ENCODE results near the gene IPO8.
"Not testable (repeated sequence)": the region's sequence is repeated elsewhere in the genome, so short reads cannot be mapped to it uniquely, and the experiment has no call there.

The IPO8 gene

GRCh38 chr12:30604302-30604701 lies 91.4 kb downstream of the IPO8 start:
- DNase-seq (ENCODE audit: low spot score) = not testable (repeated sequence)

- DNase-seq (ENCODE audit: low spot score) = no peak
These were observed 92.5 kb downstream of the IPO8 start for GRCh38 chr12:30603129-30603528.

GRCh38 chr12:30602678-30603077 lies 93.0 kb downstream of the IPO8 start:
- DNase-seq (ENCODE audit: low spot score) = no peak

GRCh38 chr12:30599608-30600007 lies 96.1 kb downstream of the IPO8 start:
- DNase-seq (ENCODE audit: low spot score) = no peak

GRCh38 chr12:30598889-30599288 lies 96.8 kb downstream of the IPO8 start:
- DNase-seq (ENCODE audit: low spot score) = no peak

GRCh38 chr12:30595742-30596141 lies 99.9 kb downstream of the IPO8 start:
- DNase-seq (ENCODE audit: low spot score) = no peak

GRCh38 chr12:30594509-30594908 lies 101.2 kb downstream of the IPO8 start:
- no peak for DNase-seq (ENCODE audit: low spot score)

GRCh38 chr12:30588572-30588971 lies 107.1 kb downstream of the IPO8 start:
- DNase-seq (ENCODE audit: low spot score) = not testable (repeated sequence)

GRCh38 chr12:30587782-30588181 lies 107.9 kb downstream of the IPO8 start:
- no peak for DNase-seq (ENCODE audit: low spot score)

GRCh38 chr12:30585877-30586276 lies 109.8 kb downstream of the IPO8 start:
- no peak for DNase-seq (ENCODE audit: low spot score)

- DNase-seq (ENCODE audit: low spot score) = no peak
These were observed 112.7 kb downstream of the IPO8 start for GRCh38 chr12:30582943-30583342.

- DNase-seq (ENCODE audit: low spot score) = no peak
These were observed 115.3 kb downstream of the IPO8 start for GRCh38 chr12:30580344-30580743.
